IPS-15b (cell line): Measurements from ENCODE around the gene UCK1.
"Not testable (repeated sequence)": the region's sequence is repeated elsewhere in the genome, so short reads cannot be mapped to it uniquely, and the experiment has no call there.

ENCODE experiments used
- H3K27me3 ChIP-seq: one replicate; pipeline ENCODE4 v1.6.1; 2013; ENCODE audit warnings: low read length; ENCODE audit not compliant: control insufficient read depth, insufficient read depth
- H3K36me3 ChIP-seq: one replicate; pipeline ENCODE4 v1.6.1; 2013; ENCODE audit warnings: low read length; ENCODE audit not compliant: control insufficient read depth, insufficient read depth
- H3K4me1 ChIP-seq: one replicate; pipeline ENCODE4 v1.6.1; 2013; ENCODE audit warnings: mild to moderate bottlenecking, low read length; ENCODE audit not compliant: control insufficient read depth, insufficient read depth
- H3K4me3 ChIP-seq: one replicate; pipeline ENCODE4 v1.5.1; 2013; ENCODE audit warnings: low read depth, low read length
- H3K9ac ChIP-seq: one replicate; pipeline ENCODE4 v1.6.1; 2013; ENCODE audit warnings: low read depth, mild to moderate bottlenecking, low read length
- H3K9me3 ChIP-seq: one replicate; pipeline ENCODE4 v1.6.1; 2013; ENCODE audit warnings: mild to moderate bottlenecking, low read length; ENCODE audit not compliant: control insufficient read depth, insufficient read depth

The UCK1 gene

GRCh38 chr9:131516930-131517329 is 14.1 kb downstream of the UCK1 start:
- H3K9me3 ChIP-seq = no peaks in the 10 kb centered on the region
- H3K27me3 ChIP-seq = no peaks in the 10 kb centered on the region
- H3K36me3 ChIP-seq = peaks cover 79% of the 10 kb centered on the region
- H3K4me3 ChIP-seq = no peak overlapping the region
- no peaks in the 10 kb centered on the region for H3K4me1 ChIP-seq
- H3K9ac ChIP-seq = no peak overlapping the region

- H3K27me3 ChIP-seq = no peaks in the 10 kb centered on the region
- H3K36me3 ChIP-seq = peaks cover 80% of the 10 kb centered on the region
- H3K4me1 ChIP-seq = no peaks in the 10 kb centered on the region
- no peak overlapping the region for H3K9ac ChIP-seq
- H3K9me3 ChIP-seq = no peaks in the 10 kb centered on the region
- no peak overlapping the region for H3K4me3 ChIP-seq
These were observed 15.0 kb downstream of the UCK1 start for GRCh38 chr9:131516100-131516499.

GRCh38 chr9:131515559-131516031 is 15.5 kb downstream of the UCK1 start:
- H3K4me3 ChIP-seq, H3K9me3 ChIP-seq, H3K27me3 ChIP-seq, H3K9ac ChIP-seq, H3K4me1 ChIP-seq: not testable (repeated sequence)
- peaks cover 80% of the 10 kb centered on the region for H3K36me3 ChIP-seq

- Histone ChIP-seq H3K9ac (no peak overlapping the region), H3K36me3 (peaks cover 64% of the 10 kb centered on the region), H3K27me3 (no peaks in the 10 kb centered on the region), H3K9me3 (no peaks in the 10 kb centered on the region), H3K4me1 (no peaks in the 10 kb centered on the region), H3K4me3 (no peak overlapping the region)
These were observed 17.9 kb downstream of the UCK1 start for GRCh38 chr9:131513177-131513576.

GRCh38 chr9:131511880-131512279 is 19.2 kb downstream of the UCK1 start:
- Histone ChIP-seq H3K4me1 (no peaks in the 10 kb centered on the region), H3K9ac (no peak overlapping the region), H3K27me3 (no peaks in the 10 kb centered on the region), H3K36me3 (peaks cover 64% of the 10 kb centered on the region), H3K4me3 (no peak overlapping the region), H3K9me3 (no peaks in the 10 kb centered on the region)

GRCh38 chr9:131511416-131511815 is 19.6 kb downstream of the UCK1 start:
- H3K27me3 ChIP-seq = no peaks in the 10 kb centered on the region
- no peaks in the 10 kb centered on the region for H3K4me1 ChIP-seq
- no peak overlapping the region for H3K4me3 ChIP-seq
- peaks cover 60% of the 10 kb centered on the region for H3K36me3 ChIP-seq
- H3K9me3 ChIP-seq = no peaks in the 10 kb centered on the region
- H3K9ac ChIP-seq = no peak overlapping the region

GRCh38 chr9:131505012-131505411 is 26.1 kb downstream of the UCK1 start:
- H3K9me3 ChIP-seq = no peaks in the 10 kb centered on the region
- no peak overlapping the region for H3K4me3 ChIP-seq
- H3K36me3 ChIP-seq = peaks cover 17% of the 10 kb centered on the region
- H3K9ac ChIP-seq = no peak overlapping the region
- no peaks in the 10 kb centered on the region for H3K27me3 ChIP-seq
- H3K4me1 ChIP-seq = no peaks in the 10 kb centered on the region

DNA sequence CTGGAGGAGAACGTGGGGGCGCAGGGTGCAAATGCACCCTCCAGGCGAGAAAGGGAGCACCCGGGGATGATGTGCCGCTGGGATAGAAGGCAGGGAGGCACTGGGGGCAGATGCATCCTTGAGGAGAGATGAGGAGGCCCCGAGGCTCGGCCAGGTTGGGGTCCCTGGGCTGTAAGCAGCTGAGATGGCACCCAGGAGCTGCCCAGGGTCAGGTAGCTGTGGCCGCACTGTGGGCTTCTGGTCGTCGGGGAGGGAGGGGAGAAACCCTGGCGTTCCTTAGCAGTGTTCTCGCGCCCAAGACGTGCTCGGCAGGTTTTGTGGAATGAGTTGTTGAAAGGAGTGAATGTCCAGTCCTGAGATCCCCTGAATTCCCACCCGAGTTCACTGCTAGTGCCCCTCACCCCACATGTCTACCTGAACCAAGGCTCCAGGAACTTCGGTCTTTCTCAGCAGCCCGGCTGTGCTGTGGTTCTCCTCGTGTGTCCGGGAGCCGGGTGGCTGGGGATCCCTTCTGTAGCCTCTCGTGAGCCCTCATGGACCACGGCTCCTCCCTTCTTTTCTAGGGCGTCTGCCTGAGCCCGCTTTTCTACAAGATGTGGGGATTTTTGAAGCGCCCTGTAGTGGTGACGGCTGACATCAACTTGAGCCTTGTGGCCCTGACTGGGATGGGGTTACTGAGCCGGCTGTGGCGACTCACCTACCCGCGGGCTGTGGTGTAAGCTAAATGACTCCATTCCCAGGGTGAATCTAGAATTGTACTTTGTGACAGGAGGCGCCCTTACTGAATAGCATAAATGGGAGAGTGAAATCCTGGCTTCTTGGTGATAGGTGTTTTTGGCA is 27.2 kb downstream of the UCK1 start:
- H3K4me3 ChIP-seq = peak overlapping the region; percentile 91
- H3K4me1 ChIP-seq = no peaks in the 10 kb centered on the region
- H3K27me3 ChIP-seq = no peaks in the 10 kb centered on the region
- H3K9ac ChIP-seq = peak overlapping the region; percentile 80
- H3K36me3 ChIP-seq = peaks cover 22% of the 10 kb centered on the region
- no peaks in the 10 kb centered on the region for H3K9me3 ChIP-seq

DNA sequence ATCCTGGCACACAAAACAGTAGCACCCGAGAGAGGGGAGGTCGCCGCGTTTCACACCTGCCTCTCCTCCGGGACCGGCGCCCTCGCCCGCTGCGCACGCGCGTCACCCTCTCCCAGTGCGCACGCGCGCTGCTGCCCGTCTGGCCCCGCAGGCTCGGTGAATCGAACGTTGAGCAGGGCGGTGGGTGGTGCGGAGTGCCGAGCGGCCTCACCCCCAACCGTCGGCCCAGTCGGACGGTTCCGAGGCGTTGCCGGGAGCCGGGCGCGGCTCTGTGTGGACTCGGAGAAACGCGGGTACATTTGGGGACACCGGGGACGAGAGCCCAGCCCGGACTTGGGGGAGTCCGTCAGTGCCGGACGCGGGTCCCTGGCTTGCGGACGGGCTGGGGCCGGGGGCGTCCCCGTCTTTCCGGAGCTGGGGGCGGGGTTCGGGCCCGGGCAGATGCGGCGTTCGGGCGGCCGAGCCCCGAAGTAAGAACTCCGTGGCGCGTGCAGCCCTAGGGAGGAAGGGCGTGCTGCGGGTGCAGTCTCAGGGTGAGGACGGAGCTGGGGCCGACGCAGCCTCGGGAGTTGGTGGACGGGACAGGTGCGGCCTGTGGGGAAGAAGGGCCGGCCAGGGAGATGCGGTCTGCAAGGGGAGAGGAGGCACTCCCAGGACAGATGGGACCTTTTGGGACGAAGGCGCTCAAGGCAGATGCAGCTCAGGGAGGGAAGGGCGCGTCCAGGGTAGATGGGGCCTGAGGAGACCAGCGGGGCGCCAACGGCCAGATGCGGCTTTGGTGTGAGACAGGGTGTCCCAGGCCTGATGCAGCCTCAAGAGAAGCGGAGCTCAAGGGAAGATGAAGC is 28.1 kb downstream of the UCK1 start, which contains the start of gene POMT1:
Gene POMT1 (plus strand): TSS at position 138 of the 845 bp plus-strand sequence. CDS start 1,301 bp downstream, outside the sequence.
- peaks cover 30% of the 10 kb centered on the region for H3K36me3 ChIP-seq
- H3K4me3 ChIP-seq = peak within 1 kb of the TSS; percentile 91
- H3K27me3 ChIP-seq = no peaks in the 10 kb centered on the region
- peak within 1 kb of the TSS; percentile 80 for H3K9ac ChIP-seq
- no peaks in the 10 kb centered on the region for H3K9me3 ChIP-seq
- no peaks in the 10 kb centered on the region for H3K4me1 ChIP-seq

- Histone ChIP-seq H3K9me3 (no peaks in the 10 kb centered on the region), H3K27me3 (no peaks in the 10 kb centered on the region), H3K4me1 (no peaks in the 10 kb centered on the region), H3K9ac (no peak overlapping the region), H3K36me3 (peaks cover 42% of the 10 kb centered on the region), H3K4me3 (no peak overlapping the region)
These were observed 30.0 kb downstream of the UCK1 start for GRCh38 chr9:131500939-131501541.

DNA sequence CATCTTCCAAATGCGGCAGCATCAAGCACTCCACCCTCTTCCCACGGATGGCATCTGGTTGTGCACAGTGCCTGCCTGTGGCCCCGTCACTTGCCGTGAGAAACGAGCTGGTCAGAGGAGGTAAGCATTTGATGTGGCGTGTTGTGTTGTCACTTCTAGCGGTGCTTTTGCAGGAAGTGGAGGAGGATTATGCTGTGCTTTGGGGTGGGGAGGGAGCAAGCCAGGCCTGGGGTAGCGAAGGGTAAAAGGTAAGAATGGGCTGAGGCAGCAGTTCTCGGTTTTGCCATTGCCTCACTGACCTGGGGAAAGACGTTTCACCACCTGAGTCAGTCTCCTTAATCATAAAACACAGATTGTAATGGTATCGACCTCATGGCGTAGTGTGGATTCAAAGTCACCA is 30.7 kb downstream of the UCK1 start:
- peaks cover 49% of the 10 kb centered on the region for H3K36me3 ChIP-seq
- no peaks in the 10 kb centered on the region for H3K27me3 ChIP-seq
- H3K9ac ChIP-seq = peak overlapping the region; percentile 54
- H3K9me3 ChIP-seq = no peaks in the 10 kb centered on the region
- no peaks in the 10 kb centered on the region for H3K4me1 ChIP-seq
- no peak overlapping the region for H3K4me3 ChIP-seq
